Frontal cortex (tissue), 4 donors: ENCODE measurements around the gene TCF3. TPM values are rescaled to one million over a fixed set of nuclear protein-coding genes. Genes with fewer than 3 reads are reported as not detected.
"Not testable (repeated sequence)": the region's sequence is repeated elsewhere in the genome, so short reads cannot be mapped to it uniquely, and the experiment has no call there.

Experiments used
- DNase-seq, 2 donors: peaks; one replicate each; pipeline ENCODE4 v3.0.0; 2012; ENCODE audit warnings: low spot score in 2 of 2
- FAIRE-seq: peaks from 2 replicates; lab custom pipeline; 2012; peaks lifted over from hg19 to GRCh38; lab: Jason Lieb, UNC
- total RNA-seq: library from RNA; depleted of rRNA; stranded (reverse); fragments of >200 nt; gene quantifications from one replicate; pipeline ENCODE4 v1.2.3, GENCODE V29; 2014
- donor health status: control.
- donor health status: control.
- donor health status: control.

Gene TCF3
- total RNA-seq, 1 donor from 2014 or later = 16.7 TPM

GRCh38 chr19:1673645-1674292 is 21.4 kb upstream of the TCF3 start:
- FAIRE-seq = no peak

DNA sequence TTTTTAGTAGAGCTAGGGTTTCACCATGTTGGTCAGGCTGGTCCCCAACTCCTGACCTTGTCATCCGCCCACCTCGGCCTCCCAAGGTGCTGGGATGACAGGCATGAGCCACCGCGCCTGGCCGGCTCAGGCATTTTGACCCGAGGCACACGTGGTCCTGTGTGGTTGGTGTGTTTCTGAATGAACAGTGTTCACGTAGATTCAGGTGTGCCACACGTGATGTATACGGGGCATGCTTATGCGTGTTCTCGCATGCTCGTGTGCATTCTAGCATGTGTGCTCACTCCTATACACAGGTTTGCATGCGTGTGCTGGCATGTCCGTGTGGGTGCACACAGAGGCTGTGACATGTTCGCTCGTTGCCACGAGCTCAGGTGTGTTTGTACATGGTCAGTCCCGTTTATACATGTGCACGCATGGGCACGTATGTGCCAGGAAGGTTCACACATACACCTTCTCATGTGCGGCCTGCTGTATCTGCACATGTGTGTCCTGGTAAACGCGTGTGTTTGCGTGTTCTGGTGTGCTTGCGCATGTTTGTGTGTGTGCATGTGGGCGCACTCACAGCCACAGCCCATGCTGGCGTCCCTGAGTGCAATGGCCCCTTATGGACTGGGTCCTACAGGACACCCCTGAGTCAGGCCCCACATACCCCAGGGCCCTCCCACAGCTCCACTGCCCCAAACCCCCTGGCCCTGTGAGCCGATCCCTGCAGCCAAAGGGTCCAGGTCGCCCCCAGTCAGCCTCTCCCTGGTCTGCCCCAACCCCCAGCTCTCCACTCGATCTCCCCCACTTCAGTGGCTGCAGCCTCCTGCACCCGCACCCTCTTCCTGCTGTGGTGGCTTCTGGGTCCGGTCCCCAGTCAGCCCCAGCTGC is 20.6 kb upstream of the TCF3 start:
- no peak for DNase-seq
- FAIRE-seq = no peak

More at GRCh38 chr19:1673645-1674292, 21.4 kb upstream of the TCF3 start:
- no peak for DNase-seq

- FAIRE-seq (no peak), DNase-seq (peak; percentile 76 to 80)
Measured at GRCh38 chr19:1672038-1672768, 19.8 kb upstream of the TCF3 start.

GRCh38 chr19:1671716-1672037 is 19.3 kb upstream of the TCF3 start:
- DNase-seq = no peak
- no peak for FAIRE-seq

DNA sequence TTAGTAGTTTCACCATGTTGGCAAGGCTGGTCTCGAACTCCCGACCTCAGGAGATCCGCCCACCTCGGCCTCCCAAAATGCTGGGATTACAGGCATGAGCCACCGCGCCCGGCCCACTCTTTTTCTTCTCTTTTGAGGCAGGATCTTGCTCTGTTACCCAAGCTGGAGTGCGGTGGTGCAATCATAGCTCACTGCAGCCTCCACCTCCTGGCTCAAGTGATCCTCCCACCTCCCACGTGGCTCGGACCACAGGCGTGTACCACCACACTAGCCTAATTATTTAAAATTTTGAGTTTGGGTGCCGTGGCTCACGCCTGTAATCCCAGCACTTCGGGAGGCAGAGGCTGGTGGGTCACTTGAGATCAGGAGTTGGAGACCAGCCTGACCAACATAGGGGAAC is 18.3 kb upstream of the TCF3 start:
- not testable (repeated sequence) for FAIRE-seq, DNase-seq

- FAIRE-seq (no peak), DNase-seq (no peak)
Measured at GRCh38 chr19:1668486-1669270, 16.3 kb upstream of the TCF3 start.

DNA sequence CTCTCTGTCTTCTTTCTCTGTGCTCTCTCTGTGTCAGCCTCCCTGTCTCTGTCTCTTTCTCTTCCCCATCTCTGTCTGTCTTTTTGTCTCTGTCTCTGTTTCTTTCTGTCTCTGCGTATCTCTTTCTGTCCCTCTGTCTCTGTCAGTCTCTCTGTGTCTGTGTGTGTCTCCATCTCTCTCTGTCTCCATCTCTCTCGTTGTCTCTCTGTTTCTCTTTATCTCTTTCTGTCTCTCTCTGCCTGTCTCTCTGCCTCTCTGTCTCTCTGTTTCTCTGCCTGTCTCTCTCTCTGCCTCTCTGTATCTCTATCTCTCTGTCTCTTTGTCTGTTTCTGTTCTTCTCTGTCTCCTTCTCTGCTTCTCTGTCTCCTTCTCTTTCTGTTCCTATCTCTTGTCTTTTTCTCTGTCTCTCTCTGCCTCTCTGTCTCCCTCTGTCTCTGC is 15.7 kb upstream of the TCF3 start:
- DNase-seq = no peak
- FAIRE-seq = no peak

DNA sequence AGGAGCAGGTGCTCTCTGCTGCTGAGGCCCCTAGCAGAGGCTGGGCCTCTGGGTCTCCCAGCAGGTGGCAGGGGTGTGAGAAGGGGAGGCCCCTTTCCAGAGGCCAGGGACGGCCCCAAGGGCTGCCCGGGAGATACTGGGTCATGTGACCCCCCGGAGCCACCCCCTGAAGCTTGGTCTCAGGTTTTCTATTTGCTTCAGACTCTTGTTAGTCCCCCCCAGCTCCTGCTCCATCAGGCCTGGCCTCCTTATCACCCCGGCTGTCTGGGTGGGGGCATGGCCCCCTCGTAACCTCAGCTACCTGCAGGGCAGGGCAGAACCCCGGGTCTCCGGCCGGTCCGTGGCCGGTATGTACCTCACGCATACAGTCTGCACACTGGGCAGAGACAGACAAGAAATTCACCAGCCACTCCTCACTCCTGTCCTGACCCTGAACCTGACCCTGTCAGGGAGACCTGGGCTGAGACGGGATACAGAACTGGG is 13.2 kb upstream of the TCF3 start:
- FAIRE-seq (no peak), DNase-seq (no peak)

- DNase-seq = no peak
- no peak for FAIRE-seq
Measured at GRCh38 chr19:1663852-1664251, 11.4 kb upstream of the TCF3 start.

GRCh38 chr19:1663227-1663626 is 10.8 kb upstream of the TCF3 start:
- not testable (repeated sequence) for DNase-seq, FAIRE-seq

GRCh38 chr19:1661995-1662394 is 9.6 kb upstream of the TCF3 start:
- DNase-seq (no peak), FAIRE-seq (no peak)

DNA sequence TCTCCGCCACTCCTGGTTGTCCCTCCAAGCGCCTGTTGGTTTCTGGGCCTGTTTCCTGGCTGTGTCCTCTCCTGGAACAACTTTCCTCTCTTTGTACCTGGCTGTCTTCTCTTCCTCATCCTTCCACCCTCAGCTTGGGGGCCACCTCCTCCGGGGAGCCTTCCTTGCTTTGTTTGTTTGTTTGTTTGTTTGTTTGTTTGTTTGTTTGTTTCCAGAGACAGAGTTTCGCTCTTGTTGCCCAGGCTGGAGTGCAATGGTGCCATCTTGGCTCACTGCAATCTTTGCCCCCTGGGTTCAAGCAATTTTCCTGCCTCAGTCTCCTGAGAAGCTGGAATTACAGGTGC is 6.6 kb upstream of the TCF3 start:
- no peak for DNase-seq

GRCh38 chr19:1658150-1659083 is 6.0 kb upstream of the TCF3 start:
- FAIRE-seq (no peak), DNase-seq (no peak)

More for the DNA sequence above, 6.6 kb upstream of the TCF3 start:
- no peak for FAIRE-seq

DNA sequence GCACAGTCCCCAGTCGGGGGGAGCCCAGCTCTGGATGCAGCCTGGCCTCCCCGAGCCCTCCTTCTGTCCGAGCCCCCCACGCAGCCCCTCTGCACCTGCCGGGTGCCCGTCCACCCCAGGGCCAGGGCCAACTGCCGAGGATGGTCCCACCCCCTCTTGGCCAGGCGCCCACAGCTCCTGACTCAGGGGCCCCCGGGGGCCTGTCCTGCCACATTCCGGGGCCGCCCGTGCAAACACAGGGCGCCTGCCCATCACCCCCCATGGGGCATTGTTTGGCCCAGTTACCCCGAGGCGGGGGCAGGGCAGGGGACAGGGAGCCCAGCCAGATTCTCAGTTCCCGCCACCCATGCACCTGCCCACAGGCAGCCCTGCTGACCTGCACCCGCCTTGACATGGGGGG is 5.3 kb upstream of the TCF3 start:
- FAIRE-seq (no peak), DNase-seq (no peak)

GRCh38 chr19:1656988-1657536 is 4.6 kb upstream of the TCF3 start:
- no peak for FAIRE-seq
- DNase-seq = no peak

- DNase-seq (no peak), FAIRE-seq (no peak)
Measured at GRCh38 chr19:1655987-1656608, 3.7 kb upstream of the TCF3 start.

DNA sequence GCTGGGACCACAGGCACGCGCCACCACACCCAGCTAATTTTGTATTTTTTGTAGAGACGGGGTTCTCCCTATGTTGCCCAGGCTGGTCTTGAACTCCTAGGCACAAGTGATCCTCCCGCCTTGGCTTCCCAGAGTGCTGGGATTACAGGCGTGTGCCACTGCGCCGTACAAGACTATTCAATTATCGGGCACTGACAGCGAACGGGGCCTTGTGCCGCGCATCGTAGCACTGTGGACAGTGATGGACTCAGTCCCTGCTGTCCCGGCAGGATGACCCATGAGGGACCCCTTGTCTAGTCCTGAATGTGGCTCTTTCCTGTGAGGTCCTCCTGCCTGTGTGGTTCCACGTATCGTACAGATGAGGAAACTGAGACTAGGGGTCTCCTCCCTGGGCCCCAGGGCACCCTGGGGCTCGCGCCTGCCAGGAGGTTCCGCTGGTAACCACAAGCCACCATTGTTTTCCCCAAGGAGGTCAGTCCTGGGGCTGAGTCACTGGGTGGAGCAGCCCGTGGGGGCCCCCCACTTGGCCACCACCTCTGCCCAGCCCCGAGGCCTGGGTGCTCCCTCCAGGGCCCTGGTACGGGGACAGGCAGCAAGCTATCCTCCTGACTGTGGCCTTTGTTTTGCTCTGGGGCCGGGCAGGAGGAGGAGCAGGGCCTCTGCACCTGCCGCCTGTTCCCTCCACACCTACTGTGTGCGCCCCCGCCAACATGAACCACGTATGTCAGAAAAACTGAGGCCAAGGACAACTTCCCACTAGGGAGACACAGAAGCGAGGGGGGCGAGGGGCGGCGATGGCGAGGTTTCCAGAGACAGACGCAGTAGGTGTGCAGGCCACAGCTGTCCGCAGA is 2.9 kb upstream of the TCF3 start:
- FAIRE-seq (no peak), DNase-seq (no peak)
